Measurements from ENCODE around the gene NRG3. TPM values are rescaled to one million over a fixed set of nuclear protein-coding genes. Genes with fewer than 3 reads are reported as not detected.

NRG3 gene
- polyA plus RNA-seq, 1 donor, result 18.0 TPM

DNA sequence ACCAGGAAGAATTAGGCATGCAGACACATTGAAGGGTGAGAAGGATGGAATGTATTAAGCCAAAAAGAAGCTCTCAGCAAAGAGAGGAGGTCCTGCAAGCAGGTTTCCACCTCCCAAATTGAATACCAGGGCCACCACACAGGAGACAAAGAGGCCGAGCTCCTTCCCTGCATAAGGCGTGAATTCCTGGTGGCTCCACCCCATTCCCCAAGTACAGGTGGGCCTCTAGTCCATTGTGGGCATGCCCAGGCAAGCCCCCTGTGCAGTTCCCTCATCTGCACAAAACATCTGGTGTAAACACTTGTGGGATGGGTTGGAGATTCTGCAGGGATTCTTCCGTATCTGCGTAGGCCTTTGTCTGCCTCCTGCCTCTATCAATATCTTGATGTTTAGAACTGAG lies 817.5 kb downstream of the NRG3 start:
- no peak for DNase-seq

DNA sequence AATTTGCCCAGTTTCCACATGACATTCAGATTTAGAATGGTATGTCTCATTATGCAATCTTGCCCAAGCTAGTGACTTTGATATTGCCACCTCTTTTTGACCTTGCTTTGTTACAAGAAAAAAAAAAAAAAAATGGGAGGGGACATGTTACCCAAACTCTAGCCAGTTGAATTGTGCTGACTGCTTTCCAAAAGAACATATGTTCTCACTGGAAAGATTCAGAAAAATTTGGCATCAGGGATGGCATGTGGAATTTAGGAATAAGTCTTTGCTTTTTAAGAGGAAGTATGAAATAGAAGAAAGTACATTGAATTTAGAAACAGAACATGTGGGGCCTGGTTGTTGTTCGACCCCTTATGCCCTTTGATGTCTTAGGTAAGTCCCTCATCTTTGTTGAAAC lies 846.8 kb downstream of the NRG3 start:
- no peak for DNase-seq

- DNase-seq, result no peak
These were observed 847.3 kb downstream of the NRG3 start for GRCh38 chr10:82722273-82722672.

DNA sequence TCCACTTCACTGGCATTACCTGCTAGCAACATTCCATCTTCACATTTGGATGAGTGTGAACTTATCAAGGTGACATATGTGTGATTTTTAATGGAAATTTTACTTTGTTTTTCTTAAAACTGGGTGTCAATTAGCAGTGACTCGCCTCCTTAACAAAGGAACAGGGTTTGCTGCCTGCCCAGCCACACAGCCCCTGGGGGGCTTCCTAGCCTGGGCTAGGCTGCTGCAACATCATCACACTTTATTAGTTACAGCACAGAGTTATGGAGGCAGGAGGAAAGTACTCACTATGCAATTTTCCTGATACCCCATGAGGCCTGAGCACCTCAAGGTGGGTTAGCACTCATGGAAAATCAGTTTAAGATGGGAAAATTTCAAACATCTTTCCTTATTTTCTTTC lies 861.3 kb downstream of the NRG3 start:
- no peak for DNase-seq

DNA sequence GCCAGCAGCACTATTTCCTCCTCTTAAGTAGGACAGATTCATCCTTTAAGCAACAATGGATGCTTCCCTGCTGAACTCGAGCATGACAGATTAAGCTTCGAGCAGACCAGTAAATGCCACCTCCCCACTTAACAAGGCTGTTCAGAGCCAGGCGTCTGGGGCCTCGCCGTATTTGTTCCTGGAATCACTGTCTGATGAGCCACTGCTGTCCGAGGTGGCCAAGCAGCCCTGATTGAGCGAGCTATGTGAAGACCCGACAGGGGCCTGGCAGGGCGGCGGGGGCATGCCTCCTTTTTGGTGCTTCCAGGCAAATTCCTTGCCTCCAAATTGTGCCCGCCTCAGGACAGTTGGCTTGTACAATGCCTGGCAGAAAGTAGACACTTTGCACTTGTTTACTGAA lies 862.6 kb downstream of the NRG3 start:
- DNase-seq, result no peak

DNA sequence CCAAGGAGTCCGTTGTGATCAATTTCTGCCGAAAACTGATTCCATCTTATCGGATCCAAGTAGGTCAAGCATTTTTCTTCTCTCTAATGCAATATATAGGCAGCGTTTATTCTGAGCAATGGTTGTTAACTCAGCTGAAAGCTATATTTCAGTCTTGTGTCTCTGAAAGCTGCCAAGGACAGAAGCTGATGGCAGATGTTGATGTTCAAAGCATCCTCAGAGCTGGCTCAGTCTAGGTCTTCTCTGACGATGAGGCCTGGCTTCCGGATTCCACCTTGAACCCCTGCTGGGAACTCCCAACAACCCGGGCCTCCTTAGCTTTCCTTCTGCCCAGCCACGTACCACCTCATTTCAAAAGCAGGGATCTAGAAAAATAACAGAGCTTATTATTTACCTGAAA lies 863.6 kb downstream of the NRG3 start:
- DNase-seq, result no peak

- no peak for DNase-seq
These were observed 867.5 kb downstream of the NRG3 start for GRCh38 chr10:82742478-82742877.

DNA sequence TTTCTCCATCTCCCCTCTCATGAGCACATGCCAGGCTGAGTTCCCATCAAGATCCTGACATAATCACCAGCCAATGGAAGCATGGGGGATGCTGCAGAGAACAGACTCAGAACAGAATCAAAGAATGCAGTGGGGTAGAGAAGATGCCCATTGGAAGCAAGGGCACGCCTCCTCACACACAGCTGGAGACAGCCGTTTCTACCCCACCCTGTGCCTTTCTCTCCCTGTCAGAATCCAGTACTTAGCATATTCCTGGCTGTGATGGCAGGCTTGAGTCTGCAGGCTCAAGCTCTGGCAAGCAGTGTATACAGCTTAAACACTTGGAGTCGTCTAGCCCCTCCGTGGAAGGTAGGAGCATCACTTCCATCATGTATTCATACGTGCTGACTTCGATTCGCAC lies 867.9 kb downstream of the NRG3 start:
- DNase-seq, result no peak

- no peak for DNase-seq
These were observed 875.5 kb downstream of the NRG3 start for GRCh38 chr10:82750538-82750937.

DNA sequence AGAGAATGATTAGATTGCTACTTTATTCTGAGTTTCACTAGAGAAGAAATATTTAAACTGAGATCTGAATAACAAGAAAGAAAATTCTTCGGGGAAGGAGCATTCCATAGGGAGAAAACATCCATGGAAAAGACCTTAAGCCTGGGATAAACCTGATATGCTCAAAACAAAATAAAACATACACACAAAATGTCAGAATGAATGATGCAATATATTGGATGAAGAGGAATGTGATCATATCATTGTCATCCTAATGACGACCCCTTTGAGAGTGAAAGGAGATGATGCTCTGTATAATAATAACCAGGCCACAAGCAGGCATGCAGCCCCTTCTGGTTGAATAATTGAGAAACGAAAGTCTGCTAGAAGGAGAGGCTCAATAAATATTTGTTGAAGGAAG lies 882.4 kb downstream of the NRG3 start:
- DNase-seq, result no peak

GRCh38 chr10:82757901-82758300 lies 882.9 kb downstream of the NRG3 start:
- DNase-seq, result peak; percentile 22

DNA sequence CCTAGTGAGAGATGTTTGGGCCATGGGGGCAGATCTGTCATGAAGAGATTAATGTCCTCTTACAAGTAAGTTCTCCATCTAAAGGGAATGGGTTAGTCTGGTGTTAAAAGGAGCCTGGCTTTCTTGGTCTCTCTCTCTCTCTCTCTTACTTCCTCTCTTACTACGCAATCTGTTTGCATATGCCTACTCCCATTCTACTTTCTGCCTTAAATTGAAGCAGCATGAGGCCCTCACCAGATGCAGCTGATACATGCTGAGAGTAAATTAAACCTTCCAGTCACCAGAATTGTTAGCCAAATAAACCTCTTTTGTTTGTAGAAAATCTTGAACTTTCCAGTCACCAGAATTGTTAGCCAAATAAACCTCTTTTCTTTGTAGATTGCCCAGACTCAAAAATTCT lies 884.1 kb downstream of the NRG3 start:
- DNase-seq, result no peak

GRCh38 chr10:82762641-82763040 lies 887.6 kb downstream of the NRG3 start:
- no peak for DNase-seq

DNA sequence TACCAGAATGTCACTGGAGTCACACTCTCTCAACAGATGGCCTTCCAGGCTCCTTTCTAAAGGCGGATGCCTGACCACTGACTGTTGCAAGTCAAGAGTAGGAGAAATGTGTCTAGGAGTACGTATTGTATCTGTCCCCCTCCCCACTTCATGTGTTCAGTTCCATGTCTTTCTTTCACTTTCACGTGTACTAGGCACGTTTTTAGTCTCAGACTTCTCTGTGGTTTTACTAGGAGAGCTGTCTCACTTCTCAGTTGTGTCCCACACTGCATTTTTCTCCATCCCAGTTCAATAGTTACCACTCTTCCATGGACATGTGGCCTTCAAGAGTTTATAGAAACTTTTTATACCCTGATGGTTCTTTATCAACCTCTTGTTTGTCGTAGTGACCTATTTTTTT lies 893.0 kb downstream of the NRG3 start:
- no peak for DNase-seq

- DNase-seq, result no peak
These were observed 903.9 kb downstream of the NRG3 start for GRCh38 chr10:82778908-82779307.

GRCh38 chr10:82796510-82796909 lies 921.5 kb downstream of the NRG3 start:
- no peak for DNase-seq

DNA sequence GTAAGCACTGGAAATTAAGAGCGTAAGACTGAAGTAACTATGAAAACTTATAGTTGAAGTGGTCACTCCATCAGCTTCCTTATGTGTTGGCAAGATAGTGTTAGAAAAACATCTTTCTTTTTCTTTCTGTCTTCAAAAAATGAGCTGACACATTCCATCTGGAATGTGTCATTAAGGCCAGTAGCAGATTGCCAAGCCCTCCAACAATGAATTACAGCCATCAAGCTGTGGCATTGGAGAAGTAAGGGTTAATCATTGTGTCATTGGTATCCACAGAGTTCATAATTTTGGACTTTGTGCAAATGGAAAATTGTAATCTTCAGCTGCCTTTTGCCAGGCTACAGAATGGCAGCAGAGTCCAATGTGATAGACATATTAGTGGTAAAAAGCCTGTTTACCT lies 926.3 kb downstream of the NRG3 start:
- DNase-seq, result no peak

GRCh38 chr10:82811621-82812020 lies 936.6 kb downstream of the NRG3 start:
- no peak for DNase-seq

GRCh38 chr10:82813856-82814255 lies 938.9 kb downstream of the NRG3 start:
- DNase-seq, result no peak

DNA sequence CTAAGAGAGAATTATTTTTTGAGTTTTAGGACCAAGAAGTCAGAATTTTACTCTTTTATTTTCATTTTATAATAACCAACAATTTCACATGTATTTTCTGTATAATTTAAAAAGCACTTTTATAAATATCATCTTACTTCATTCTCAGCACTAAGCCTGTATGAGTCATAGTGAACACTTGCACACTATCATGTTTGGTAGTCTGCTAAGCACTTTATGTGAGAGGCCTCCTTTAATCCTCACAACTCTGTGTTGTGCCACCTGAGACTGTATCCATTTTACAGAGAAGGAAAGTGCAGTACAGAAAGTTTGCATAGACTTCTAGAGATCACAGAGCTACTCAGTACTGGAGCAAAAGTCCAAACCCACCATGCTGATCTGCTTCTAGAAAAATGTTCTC lies 939.6 kb downstream of the NRG3 start:
- DNase-seq, result no peak

DNA sequence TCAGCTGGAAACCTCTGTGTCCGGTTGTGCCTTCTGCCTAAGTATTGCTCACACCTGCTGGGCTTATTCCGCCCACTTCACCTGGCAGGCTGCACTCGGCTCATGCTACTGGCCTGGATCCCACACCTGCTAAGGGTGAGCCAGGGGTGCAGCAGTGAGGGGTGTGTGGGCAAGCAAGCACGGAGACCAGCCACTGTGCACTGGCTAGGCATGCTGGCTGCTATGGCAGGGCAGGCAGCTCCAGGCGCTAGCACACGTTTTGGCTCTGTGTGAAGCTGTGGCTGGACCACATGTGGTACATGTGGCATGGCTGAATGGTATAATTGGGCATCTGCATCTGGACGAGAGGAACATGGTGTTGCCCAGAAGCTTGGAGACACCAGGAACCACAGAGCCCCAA lies 940.7 kb downstream of the NRG3 start:
- DNase-seq, result no peak

GRCh38 chr10:82817676-82818422 lies 942.9 kb downstream of the NRG3 start:
- no peak for DNase-seq

DNA sequence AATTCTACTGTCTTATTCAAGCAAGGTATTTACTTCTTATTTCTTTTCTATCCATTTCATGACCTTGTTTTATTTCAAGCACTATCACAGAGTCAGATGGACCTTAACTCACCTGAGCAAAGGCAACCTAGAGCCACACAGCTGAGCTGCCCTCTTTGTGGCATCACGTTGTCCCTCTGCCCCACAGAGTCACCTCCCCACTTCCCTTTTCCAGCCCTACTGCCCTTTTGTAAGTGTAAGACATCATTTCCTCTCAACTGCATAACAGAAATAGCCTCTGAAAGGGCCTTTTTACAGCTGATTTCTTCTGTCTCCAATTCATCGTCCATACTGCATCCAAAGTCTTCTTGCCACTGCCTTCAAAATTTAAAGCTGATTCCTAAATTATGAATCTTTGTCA lies 946.0 kb downstream of the NRG3 start:
- no peak for DNase-seq

DNA sequence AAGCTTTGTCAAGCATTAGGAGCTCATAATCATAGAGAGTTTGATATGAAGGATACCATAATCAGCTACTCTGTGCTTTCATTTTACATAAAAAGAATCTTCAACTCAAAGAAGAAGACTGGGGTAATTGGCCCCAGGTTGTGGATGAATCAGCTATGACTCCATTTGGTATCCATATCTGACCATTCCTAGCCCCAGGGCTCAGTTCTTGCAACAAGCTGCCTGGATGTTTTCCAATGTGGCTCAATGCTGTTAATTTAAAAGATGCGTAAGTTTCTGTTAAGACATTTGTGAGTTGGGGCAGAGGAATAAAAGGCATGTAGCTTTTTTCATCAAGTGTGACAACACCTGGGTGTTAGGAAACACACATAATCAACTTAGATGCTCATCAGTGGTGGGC lies 951.1 kb downstream of the NRG3 start:
- no peak for DNase-seq

- DNase-seq, result no peak
These were observed 952.9 kb downstream of the NRG3 start for GRCh38 chr10:82827901-82828300.

All from left kidney (tissue), 2 donors.